ENCODE data around the gene ADGRB3.
"Not testable (repeated sequence)": the region's sequence is repeated elsewhere in the genome, so short reads cannot be mapped to it uniquely, and the experiment has no call there.

ADGRB3 gene

DNA sequence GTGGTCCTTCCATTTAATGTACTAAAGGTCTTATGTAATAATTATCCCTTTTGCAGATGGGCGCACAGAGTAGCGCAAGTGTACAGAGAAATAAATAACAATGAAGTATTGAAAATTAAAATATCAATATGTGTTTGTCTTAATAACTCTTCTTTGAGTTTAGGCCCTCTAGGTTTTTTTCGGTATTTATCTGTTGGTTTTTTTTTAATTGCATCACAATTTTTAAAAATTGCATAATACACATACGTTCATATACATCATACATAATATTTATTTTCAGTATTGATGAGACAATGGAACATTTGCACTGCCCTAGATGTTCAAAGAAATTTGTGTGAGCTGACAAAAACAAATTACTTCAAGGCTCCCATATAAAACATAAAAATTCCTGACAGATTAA, 15.1 kb downstream of the ADGRB3 start:
- DNase-seq: no peak

DNA sequence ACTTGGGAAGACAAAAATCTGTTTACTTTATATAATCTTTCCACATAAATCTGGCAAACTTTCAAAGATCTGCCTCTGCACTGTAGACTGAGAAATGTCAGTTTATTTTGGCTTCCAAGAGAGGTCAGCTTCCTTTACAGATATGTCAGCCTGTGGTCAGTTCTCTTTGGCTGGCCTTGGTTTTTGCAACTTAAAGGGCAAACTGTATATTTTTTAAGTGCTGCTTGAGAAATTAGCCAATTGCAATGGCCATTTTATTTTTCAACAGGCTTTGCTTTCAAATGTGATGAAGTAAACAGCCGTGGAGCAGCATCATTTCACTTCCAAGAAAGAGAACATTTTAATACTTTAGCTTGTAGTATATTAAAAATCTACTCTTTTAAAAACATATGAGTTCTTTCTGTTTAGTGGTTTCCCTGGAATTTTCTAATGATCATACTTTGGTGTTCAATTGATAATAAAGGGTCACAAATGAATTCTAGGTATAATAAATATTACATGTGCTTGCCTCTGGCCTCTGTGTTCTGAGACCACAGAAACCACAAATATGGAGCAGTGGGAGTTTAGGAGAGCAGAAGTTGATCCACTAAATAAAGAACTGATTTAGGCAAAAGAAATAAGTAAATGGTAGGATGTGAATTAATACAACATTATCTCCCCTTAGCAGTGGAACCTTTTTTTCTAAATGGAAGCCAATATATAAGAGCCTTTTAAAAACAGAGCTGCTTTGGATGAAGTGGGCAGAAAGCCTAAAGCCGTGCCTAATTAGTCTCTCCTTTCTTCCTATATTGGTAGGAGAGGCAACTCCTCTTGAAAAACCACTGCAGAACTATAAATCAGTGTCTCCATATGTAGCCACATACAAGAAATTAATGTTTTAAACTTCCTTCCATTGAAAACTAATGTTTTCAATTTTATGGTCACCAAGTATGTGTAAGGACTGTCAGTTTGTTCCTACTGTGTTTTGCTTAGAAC, 16.2 kb downstream of the ADGRB3 start:
- no peak for DNase-seq

GRCh38 chr6:68652117-68652536, 17.0 kb downstream of the ADGRB3 start:
- no peak for DNase-seq

DNA sequence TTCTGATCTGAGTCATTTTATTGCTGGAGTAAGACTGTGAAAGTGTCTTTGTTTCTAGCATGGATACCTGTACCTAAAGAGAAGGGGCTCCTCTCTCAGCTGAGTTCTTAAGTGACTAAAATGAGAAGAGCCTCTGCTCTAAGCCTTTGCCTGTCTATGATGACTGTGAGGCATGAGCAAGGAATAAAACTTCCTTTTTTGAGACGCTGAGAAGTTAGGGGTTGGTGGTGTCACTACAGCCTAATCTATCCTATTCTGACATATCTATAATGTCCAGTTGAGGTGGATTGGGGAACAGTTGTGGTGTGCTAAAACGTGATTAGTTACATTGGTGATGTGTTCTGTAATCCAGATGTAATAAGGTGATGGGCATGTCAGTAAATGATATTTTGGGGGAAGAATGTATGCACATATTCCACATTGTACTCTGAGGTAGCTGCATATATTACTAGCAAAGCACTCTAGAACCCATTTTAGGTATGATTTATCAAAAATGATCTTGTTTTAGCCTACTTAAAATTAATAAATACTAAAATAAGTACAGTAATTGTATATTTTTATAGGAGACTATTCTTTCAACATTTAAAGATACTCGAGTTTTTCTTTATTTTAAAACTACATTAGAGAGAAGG, 18.1 kb downstream of the ADGRB3 start:
- no peak for DNase-seq

GRCh38 chr6:68653706-68654089, 18.6 kb downstream of the ADGRB3 start:
- DNase-seq: no peak

DNA sequence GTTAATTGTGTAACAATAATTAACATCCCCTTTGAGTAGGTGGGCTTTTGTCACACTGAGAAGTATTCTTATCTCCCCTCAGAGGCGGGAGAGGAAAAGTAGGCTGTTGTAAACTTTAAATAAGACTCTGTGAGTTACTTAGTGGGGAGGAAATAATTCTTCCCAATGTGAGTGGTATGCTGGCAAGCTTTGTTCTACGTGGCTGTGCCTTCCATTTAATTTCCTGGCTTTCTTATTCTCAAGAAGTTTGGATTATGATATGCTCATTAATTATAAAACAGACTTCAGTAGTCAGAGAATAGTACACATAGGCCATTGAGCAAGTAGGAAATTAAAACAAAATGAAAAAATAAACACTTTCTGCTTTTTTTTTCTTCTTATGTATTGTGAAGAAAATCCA, 19.1 kb downstream of the ADGRB3 start:
- DNase-seq: no peak

GRCh38 chr6:68655028-68655427, 19.9 kb downstream of the ADGRB3 start:
- no peak for DNase-seq

- DNase-seq: no peak
These were observed 22.5 kb downstream of the ADGRB3 start for GRCh38 chr6:68657374-68658139.

- DNase-seq: no peak
These were observed 23.3 kb downstream of the ADGRB3 start for GRCh38 chr6:68658338-68658737.

GRCh38 chr6:68673255-68673654, 38.2 kb downstream of the ADGRB3 start:
- DNase-seq: no peak

- DNase-seq: no peak
These were observed 40.5 kb downstream of the ADGRB3 start for GRCh38 chr6:68675548-68675947.

GRCh38 chr6:68676094-68676493, 41.0 kb downstream of the ADGRB3 start:
- not testable (repeated sequence) for DNase-seq

GRCh38 chr6:68677058-68677457, 42.0 kb downstream of the ADGRB3 start:
- no peak for DNase-seq

DNA sequence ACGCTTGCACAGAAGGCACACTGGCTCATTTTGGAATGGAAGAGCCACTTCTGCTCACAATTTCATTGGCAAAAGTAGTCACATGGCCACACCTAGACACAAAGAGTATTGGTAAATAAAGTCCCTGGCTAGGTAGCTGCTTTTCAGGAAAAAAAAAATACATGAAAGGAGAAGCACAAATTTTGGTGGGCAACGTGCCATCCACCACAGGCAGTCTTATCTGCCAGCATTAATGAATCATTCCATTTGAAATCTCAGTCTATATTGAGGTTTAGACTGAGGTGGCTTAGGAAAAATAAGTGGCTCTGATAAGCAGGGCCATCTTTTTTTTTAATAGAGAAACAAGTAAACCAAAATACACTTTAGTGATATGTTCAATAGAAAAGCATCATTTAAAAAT, 44.3 kb downstream of the ADGRB3 start:
- DNase-seq: no peak

GRCh38 chr6:68680264-68680663, 45.2 kb downstream of the ADGRB3 start:
- no peak for DNase-seq

DNA sequence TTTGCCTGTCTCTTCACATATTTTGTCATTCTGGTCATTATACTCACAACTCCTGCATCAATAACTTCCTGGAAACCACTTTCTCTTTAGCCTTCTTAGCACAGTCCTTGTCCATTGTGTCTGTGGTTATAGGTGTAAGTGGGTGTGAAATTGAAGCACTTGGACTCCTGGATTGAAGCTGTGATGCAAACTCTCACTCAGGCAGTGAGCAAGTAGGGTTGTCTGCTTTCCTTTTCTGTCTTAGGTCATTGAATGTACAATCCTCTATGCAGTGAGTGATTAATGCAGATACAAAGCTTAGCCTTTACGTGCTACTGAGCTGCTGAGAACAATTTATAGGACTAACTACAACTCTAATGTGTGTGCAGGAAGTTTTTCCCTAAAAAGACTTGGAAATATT, 54.8 kb downstream of the ADGRB3 start:
- no peak for DNase-seq

DNA sequence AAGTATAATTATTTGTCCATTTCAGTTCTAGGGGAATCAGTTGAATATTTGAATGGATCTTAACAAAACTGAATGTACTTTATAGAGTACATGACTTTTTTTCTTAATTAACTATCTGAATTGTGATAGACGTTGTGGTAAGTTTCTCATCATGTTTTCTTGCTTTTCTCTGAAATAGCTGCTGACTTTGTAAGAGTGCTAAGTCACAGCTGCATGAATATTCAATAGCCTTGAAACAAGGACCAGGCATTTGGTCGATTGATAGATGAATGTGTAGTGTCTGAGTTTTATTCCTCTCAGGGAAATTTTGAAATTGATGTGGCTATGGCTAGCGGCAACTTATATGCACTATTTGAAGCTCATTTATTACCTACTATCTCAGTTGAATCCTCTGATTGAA, 56.0 kb downstream of the ADGRB3 start:
- DNase-seq: no peak

GRCh38 chr6:68693271-68693670, 58.2 kb downstream of the ADGRB3 start:
- DNase-seq: no peak

- no peak for DNase-seq
These were observed 60.3 kb downstream of the ADGRB3 start for GRCh38 chr6:68695403-68695802.

- no peak for DNase-seq
These were observed 60.8 kb downstream of the ADGRB3 start for GRCh38 chr6:68695838-68696237.

- no peak for DNase-seq
These were observed 62.3 kb downstream of the ADGRB3 start for GRCh38 chr6:68697394-68697793.

- no peak for DNase-seq
These were observed 66.1 kb downstream of the ADGRB3 start for GRCh38 chr6:68701159-68701558.

DNA sequence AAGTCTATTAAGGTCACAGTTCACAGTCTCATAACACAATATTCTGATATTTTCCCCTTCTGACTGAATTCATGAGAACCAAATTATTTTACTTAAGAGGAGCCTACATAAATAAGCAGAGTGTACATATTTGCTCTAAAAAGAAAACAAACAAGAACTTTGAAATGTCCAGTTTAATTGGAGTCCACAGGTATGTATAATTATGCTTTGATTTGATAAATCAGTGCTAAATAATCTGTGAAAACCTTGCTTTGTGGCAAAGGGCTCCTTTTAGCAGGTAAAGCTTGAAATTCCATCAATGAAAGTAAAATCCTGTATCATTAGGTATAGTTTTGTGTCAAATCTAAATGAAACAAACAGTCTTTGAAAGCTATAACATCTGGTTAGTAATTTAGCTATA, 69.4 kb downstream of the ADGRB3 start:
- no peak for DNase-seq

DNA sequence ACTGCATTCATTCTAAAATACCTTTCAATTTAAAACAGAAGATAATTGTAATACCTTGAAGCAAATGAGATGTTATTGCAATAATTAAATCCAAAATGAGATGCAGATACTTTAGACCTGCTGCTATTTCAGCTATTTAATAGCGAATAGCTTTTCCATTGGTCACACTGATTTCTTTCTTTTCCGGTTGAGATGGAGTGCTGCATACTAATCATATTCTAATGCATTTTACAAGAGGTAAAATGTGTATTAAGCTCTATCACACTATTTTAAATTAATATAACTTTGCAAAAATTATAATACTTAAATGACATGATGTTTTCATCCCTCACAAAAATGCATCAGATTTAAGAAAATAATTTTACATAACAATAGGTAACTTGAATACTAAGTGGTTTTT, 74.0 kb downstream of the ADGRB3 start:
- no peak for DNase-seq

Measured in NCI-H748 treated with DMSO at 0.1 percent for 48 hours (cell line).